Measurements from ENCODE around the gene KDM4C. TPM values are rescaled to one million over a fixed set of nuclear protein-coding genes. Genes with fewer than 3 reads are reported as not detected.

KDM4C gene
- total and polyA plus RNA-seq, 2 of the 13 experiments (the other 11 are each of a cell fraction or from before 2014, with no cell fraction given), result 19.4 to 23.6 TPM

- no peak for TF ChIP-seq ZBTB25 (CRISPR knock-in tag; IDR thresholded peaks at IDR 0.05)
- TF ChIP-seq BATF2 (CRISPR knock-in tag; IDR thresholded peaks at IDR 0.05), result no peak
- no peak for TF ChIP-seq ZNF660 (CRISPR knock-in tag; IDR thresholded peaks at IDR 0.05; ENCODE audit: borderline replicate concordance, low read depth)
- no peak for TF ChIP-seq ZNF275 (CRISPR knock-in tag; IDR thresholded peaks at IDR 0.05; ENCODE audit: borderline replicate concordance)
- no peak for TF ChIP-seq ZFP36L2 (CRISPR knock-in tag; IDR thresholded peaks at IDR 0.05)
- no peak for TF ChIP-seq TCF7L2 (IDR thresholded peaks at IDR 0.05; ENCODE audit: low read depth, low read length)
- no peak for TF ChIP-seq YY1 (IDR thresholded peaks at IDR 0.05; ENCODE audit: insufficient read depth, insufficient replicate concordance, low read depth, low read length)
Observed at GRCh38 chr9:7223981-7224380, 466.2 kb downstream of the KDM4C start (continued).

Small RNAs within 50 kb of the gene (small RNA-seq; reads per million reads assigned to genes)
- gene SNRPEP2 (ENCODE audit: insufficient read depth in 2 of 3, insufficient read length in 3 of 3, low read depth in 2 of 3, low replicate concordance in 1 of 3), result 0 reads per million in 3 experiments

Other genes with a start within 250 kb of the KDM4C start
- gene GLDC, start 112.2 kb upstream of the KDM4C start, total RNA-seq (2016; rRNA removed; fragmentation: Illumina TruSeq; extraction: Trizol), result 51.0 and 115 TPM in 2 replicates
- gene GLDC, start 112.2 kb upstream of the KDM4C start, polyA plus RNA-seq (2011; rRNA removed), result 46.9 and 59.3 TPM in 2 replicates